Activated T-helper 1 cell treated with anti-CD3 and anti-CD28 coated beads, Interleukin-12 subunit alpha, Interleukin-12 subunit beta, Interleukin-2, Interleukin-4 antibody, amounts not matched to agents 30 ng/mL and 10 ng/mL and 1 ng/mL, durations not matched to agents 14 hours and 24 hours and 36 hours (primary cell): Measurements from ENCODE around the gene DUOXA1. TPM values are rescaled to one million over a fixed set of nuclear protein-coding genes. Genes with fewer than 3 reads are reported as not detected.

Experiments used
- DNase-seq: peaks from one replicate; pipeline ENCODE4 v3.0.0; 2021; ENCODE audit warnings: low spot score
- H3K27ac Mint-ChIP-seq: one replicate; pipeline ENCODE4 v1.8.0; 2021; ENCODE audit warnings: mild to moderate bottlenecking, mixed read lengths
- H3K27me3 Mint-ChIP-seq: one replicate; pipeline ENCODE4 v1.8.0; 2022; ENCODE audit warnings: mild to moderate bottlenecking, moderate library complexity, mixed read lengths; ENCODE audit not compliant: insufficient read depth
- H3K36me3 Mint-ChIP-seq: one replicate; pipeline ENCODE4 v1.8.0; 2021; ENCODE audit warnings: low read depth, mixed read lengths
- H3K4me1 Mint-ChIP-seq: one replicate; pipeline ENCODE4 v1.8.0; 2021; ENCODE audit warnings: low read depth, mixed read lengths
- H3K4me3 Mint-ChIP-seq: one replicate; pipeline ENCODE4 v1.8.0; 2021; ENCODE audit warnings: mild to moderate bottlenecking, moderate library complexity, mixed read lengths
- H3K9me3 Mint-ChIP-seq: one replicate; pipeline ENCODE4 v1.8.0; 2021; ENCODE audit warnings: mixed read lengths
- intact Hi-C: fragments of 100-400 bp; cut with micrococcal nuclease; formaldehyde crosslinking; loops from one replicate; pipeline ENCODE4 v1.15.1; 2024
- total RNA-seq: library from RNA; stranded (reverse); gene quantifications from 2 replicates; pipeline ENCODE4 v1.2.3, GENCODE V29; 2022

The DUOXA1 gene
- total RNA-seq, 1 donor from 2014 or later, result not detected

GRCh38 chr15:45164914-45165313 is 35.2 kb upstream of the DUOXA1 start:
- Mint-ChIP-seq H3K4me3 (peak overlapping the region; percentile 75), H3K4me1 (peaks cover 21% of the 10 kb centered on the region), H3K27ac (no peak overlapping the region), H3K27me3 (no peaks in the 10 kb centered on the region), H3K36me3 (peaks cover 2% of the 10 kb centered on the region), H3K9me3 (no peaks in the 10 kb centered on the region)
- intact Hi-C loops, result loop anchor here (10.0 kb wide), 1 partner anchor 420 kb away; the partner anchor contains the start of gene BLOC1S6
- DNase-seq, result no peak

GRCh38 chr15:45163508-45163856 is 33.8 kb upstream of the DUOXA1 start:
- H3K4me3 Mint-ChIP-seq, result no peak overlapping the region

GRCh38 chr15:45162771-45163507 is 33.3 kb upstream of the DUOXA1 start:
- Mint-ChIP-seq H3K9me3 (no peaks in the 10 kb centered on the region), H3K27me3 (no peaks in the 10 kb centered on the region), H3K4me1 (peaks cover 25% of the 10 kb centered on the region), H3K27ac (no peak overlapping the region), H3K4me3 (no peak overlapping the region), H3K36me3 (no peaks in the 10 kb centered on the region)
- intact Hi-C loops, result loop anchor here (1.0 to 10.0 kb wide), 4 partner anchors 52 to 422 kb away; partner anchors contain the start of gene BLOC1S6
- peak; percentile 51 for DNase-seq

More at GRCh38 chr15:45163508-45163856, 33.8 kb upstream of the DUOXA1 start:
- no peak for DNase-seq
- Mint-ChIP-seq H3K9me3 (no peaks in the 10 kb centered on the region), H3K27ac (no peak overlapping the region), H3K36me3 (no peaks in the 10 kb centered on the region), H3K4me1 (peaks cover 21% of the 10 kb centered on the region), H3K27me3 (no peaks in the 10 kb centered on the region)
- intact Hi-C loops, result loop anchor here (1.0 to 10.0 kb wide), 4 partner anchors 51 to 421 kb away; partner anchors contain the start of gene BLOC1S6

- H3K27me3 Mint-ChIP-seq, result no peaks in the 10 kb centered on the region
- intact Hi-C loops, result loop anchor here (2.0 to 10.0 kb wide), 2 partner anchors 53 to 423 kb away; partner anchors contain the start of gene BLOC1S6
- H3K4me3 Mint-ChIP-seq, result no peak overlapping the region
- peaks cover 33% of the 10 kb centered on the region for H3K4me1 Mint-ChIP-seq
- H3K9me3 Mint-ChIP-seq, result no peaks in the 10 kb centered on the region
- no peak for DNase-seq
- peaks cover 2% of the 10 kb centered on the region for H3K36me3 Mint-ChIP-seq
- no peak overlapping the region for H3K27ac Mint-ChIP-seq
Observed at GRCh38 chr15:45161666-45162065, 32.0 kb upstream of the DUOXA1 start.

- Mint-ChIP-seq H3K36me3 (peaks cover 2% of the 10 kb centered on the region), H3K27ac (no peak overlapping the region), H3K9me3 (no peaks in the 10 kb centered on the region), H3K27me3 (no peaks in the 10 kb centered on the region), H3K4me1 (peaks cover 13% of the 10 kb centered on the region), H3K4me3 (no peak overlapping the region)
- intact Hi-C loops, result no loop called here
- no peak for DNase-seq
Observed at GRCh38 chr15:45157974-45158373, 28.3 kb upstream of the DUOXA1 start.

- H3K27ac Mint-ChIP-seq, result no peak overlapping the region
- H3K4me1 Mint-ChIP-seq, result peaks cover 13% of the 10 kb centered on the region
- H3K36me3 Mint-ChIP-seq, result peaks cover 6% of the 10 kb centered on the region
- no peak overlapping the region for H3K4me3 Mint-ChIP-seq
- no peaks in the 10 kb centered on the region for H3K9me3 Mint-ChIP-seq
- intact Hi-C loops, result no loop called here
- no peak for DNase-seq
- no peaks in the 10 kb centered on the region for H3K27me3 Mint-ChIP-seq
Observed at GRCh38 chr15:45156744-45157455, 27.2 kb upstream of the DUOXA1 start.

- intact Hi-C loops, result no loop called here
- Mint-ChIP-seq H3K27ac (no peak overlapping the region), H3K4me3 (no peak overlapping the region), H3K9me3 (no peaks in the 10 kb centered on the region), H3K4me1 (peaks cover 13% of the 10 kb centered on the region), H3K36me3 (peaks cover 9% of the 10 kb centered on the region), H3K27me3 (no peaks in the 10 kb centered on the region)
- no peak for DNase-seq
Observed at GRCh38 chr15:45155739-45156138, 26.1 kb upstream of the DUOXA1 start.

- Mint-ChIP-seq H3K27ac (no peak overlapping the region), H3K4me3 (no peak overlapping the region), H3K36me3 (peaks cover 9% of the 10 kb centered on the region), H3K27me3 (no peaks in the 10 kb centered on the region), H3K9me3 (no peaks in the 10 kb centered on the region), H3K4me1 (peaks cover 6% of the 10 kb centered on the region)
- intact Hi-C loops, result no loop called here
- no peak for DNase-seq
Observed at GRCh38 chr15:45151998-45152828, 22.5 kb upstream of the DUOXA1 start.

- Mint-ChIP-seq H3K9me3 (no peaks in the 10 kb centered on the region), H3K27me3 (peaks cover under 1% of the 10 kb centered on the region), H3K36me3 (peaks cover 7% of the 10 kb centered on the region), H3K27ac (no peak overlapping the region), H3K4me1 (no peaks in the 10 kb centered on the region), H3K4me3 (no peak overlapping the region)
- no peak for DNase-seq
- intact Hi-C loops, result no loop called here
Observed at GRCh38 chr15:45150997-45151396, 21.3 kb upstream of the DUOXA1 start.

GRCh38 chr15:45150481-45150880 is 20.8 kb upstream of the DUOXA1 start:
- Mint-ChIP-seq H3K27me3 (peaks cover 2% of the 10 kb centered on the region), H3K36me3 (peaks cover 7% of the 10 kb centered on the region), H3K9me3 (no peaks in the 10 kb centered on the region), H3K4me3 (no peak overlapping the region), H3K27ac (no peak overlapping the region), H3K4me1 (no peaks in the 10 kb centered on the region)
- intact Hi-C loops, result no loop called here
- DNase-seq, result no peak

GRCh38 chr15:45149060-45149459 is 19.4 kb upstream of the DUOXA1 start:
- no peak overlapping the region for H3K4me3 Mint-ChIP-seq
- no peaks in the 10 kb centered on the region for H3K9me3 Mint-ChIP-seq
- peaks cover 7% of the 10 kb centered on the region for H3K36me3 Mint-ChIP-seq
- H3K27ac Mint-ChIP-seq, result no peak overlapping the region
- intact Hi-C loops, result no loop called here
- H3K4me1 Mint-ChIP-seq, result no peaks in the 10 kb centered on the region
- no peak for DNase-seq
- H3K27me3 Mint-ChIP-seq, result peaks cover 2% of the 10 kb centered on the region

GRCh38 chr15:45148076-45149059 is 18.7 kb upstream of the DUOXA1 start:
- Mint-ChIP-seq H3K9me3 (no peaks in the 10 kb centered on the region), H3K4me1 (no peaks in the 10 kb centered on the region), H3K36me3 (peaks cover 7% of the 10 kb centered on the region), H3K27ac (no peak overlapping the region), H3K27me3 (peaks cover 2% of the 10 kb centered on the region), H3K4me3 (no peak overlapping the region)
- intact Hi-C loops, result no loop called here
- DNase-seq, result no peak
